ENCODE data around the gene PGGHG. TPM values are rescaled to one million over a fixed set of nuclear protein-coding genes. Genes with fewer than 3 reads are reported as not detected.
"Not testable (repeated sequence)": the region's sequence is repeated elsewhere in the genome, so short reads cannot be mapped to it uniquely, and the experiment has no call there.

PGGHG gene
- total and polyA plus RNA-seq, 4 donors = 3.9 to 15.9 (median 6.2) TPM

- Histone ChIP-seq H3K9me3 (ENCODE audit: control insufficient read depth, insufficient read depth, low read length) (no peaks in the 10 kb centered on the region), H3K27me3 (ENCODE audit: control insufficient read depth, insufficient read depth, low read length) (peaks cover 3% of the 10 kb centered on the region), H3K27ac (ENCODE audit: low read depth, low read length) (no peak overlapping the region), H3K36me3 (ENCODE audit: control insufficient read depth, insufficient read depth, low read length) (no peaks in the 10 kb centered on the region), H3K4me1 (ENCODE audit: control insufficient read depth, insufficient read depth, low read length) (no peaks in the 10 kb centered on the region), H3K4me3 (ENCODE audit: low read depth, low read length) (no peak overlapping the region)
- DNase-seq (ENCODE audit: low read depth in 4 of 6, low spot score in 6 of 6) = no peak
- 69% methylated on average over 14 of the region's 18 CpGs for WGBS (ENCODE audit: insufficient coverage)
These were observed 21.4 kb upstream of the PGGHG start for GRCh38 chr11:267491-267994.

GRCh38 chr11:268716-269145 lies 20.2 kb upstream of the PGGHG start:
- not testable (repeated sequence) for DNase-seq (ENCODE audit: low read depth in 4 of 6, low spot score in 6 of 6); H3K4me3 ChIP-seq (ENCODE audit: low read depth, low read length); H3K36me3 ChIP-seq (ENCODE audit: control insufficient read depth, insufficient read depth, low read length); H3K9me3 ChIP-seq (ENCODE audit: control insufficient read depth, insufficient read depth, low read length); H3K27ac ChIP-seq (ENCODE audit: low read depth, low read length); H3K4me1 ChIP-seq (ENCODE audit: control insufficient read depth, insufficient read depth, low read length); H3K27me3 ChIP-seq (ENCODE audit: control insufficient read depth, insufficient read depth, low read length)
- WGBS (ENCODE audit: insufficient coverage) = 66% methylated on average over 6 of the region's 16 CpGs

- no peaks in the 10 kb centered on the region for H3K9me3 ChIP-seq (ENCODE audit: control insufficient read depth, insufficient read depth, low read length)
- 65% methylated on average over 16 of the region's 21 CpGs for WGBS (ENCODE audit: insufficient coverage)
- no peak for DNase-seq (ENCODE audit: low read depth in 4 of 6, low spot score in 6 of 6)
- no peaks in the 10 kb centered on the region for H3K36me3 ChIP-seq (ENCODE audit: control insufficient read depth, insufficient read depth, low read length)
- H3K27ac ChIP-seq (ENCODE audit: low read depth, low read length) = no peak overlapping the region
- no peak overlapping the region for H3K4me3 ChIP-seq (ENCODE audit: low read depth, low read length)
- peaks cover 3% of the 10 kb centered on the region for H3K27me3 ChIP-seq (ENCODE audit: control insufficient read depth, insufficient read depth, low read length)
- H3K4me1 ChIP-seq (ENCODE audit: control insufficient read depth, insufficient read depth, low read length) = no peaks in the 10 kb centered on the region
These were observed 19.6 kb upstream of the PGGHG start for GRCh38 chr11:269146-269890.

- H3K27me3 ChIP-seq (ENCODE audit: control insufficient read depth, insufficient read depth, low read length) = peaks cover 5% of the 10 kb centered on the region
- no peaks in the 10 kb centered on the region for H3K36me3 ChIP-seq (ENCODE audit: control insufficient read depth, insufficient read depth, low read length)
- 70% methylated on average over 16 of the region's 18 CpGs for WGBS (ENCODE audit: insufficient coverage)
- DNase-seq (ENCODE audit: low read depth in 4 of 6, low spot score in 6 of 6) = no peak
- H3K9me3 ChIP-seq (ENCODE audit: control insufficient read depth, insufficient read depth, low read length) = no peaks in the 10 kb centered on the region
- H3K4me1 ChIP-seq (ENCODE audit: control insufficient read depth, insufficient read depth, low read length) = no peaks in the 10 kb centered on the region
- no peak overlapping the region for H3K4me3 ChIP-seq (ENCODE audit: low read depth, low read length)
- H3K27ac ChIP-seq (ENCODE audit: low read depth, low read length) = no peak overlapping the region
These were observed 18.2 kb upstream of the PGGHG start for GRCh38 chr11:270451-271318.

- Histone ChIP-seq H3K4me1 (ENCODE audit: control insufficient read depth, insufficient read depth, low read length) (no peaks in the 10 kb centered on the region), H3K27ac (ENCODE audit: low read depth, low read length) (no peak overlapping the region), H3K9me3 (ENCODE audit: control insufficient read depth, insufficient read depth, low read length) (no peaks in the 10 kb centered on the region), H3K36me3 (ENCODE audit: control insufficient read depth, insufficient read depth, low read length) (no peaks in the 10 kb centered on the region), H3K27me3 (ENCODE audit: control insufficient read depth, insufficient read depth, low read length) (peaks cover 5% of the 10 kb centered on the region), H3K4me3 (ENCODE audit: low read depth, low read length) (no peak overlapping the region)
- no peak for DNase-seq (ENCODE audit: low read depth in 4 of 6, low spot score in 6 of 6)
- 81% methylated on average over 8 of the region's 8 CpGs for WGBS (ENCODE audit: insufficient coverage)
These were observed 17.6 kb upstream of the PGGHG start for GRCh38 chr11:271319-271715.

- Histone ChIP-seq H3K9me3 (ENCODE audit: control insufficient read depth, insufficient read depth, low read length) (no peaks in the 10 kb centered on the region), H3K4me1 (ENCODE audit: control insufficient read depth, insufficient read depth, low read length) (no peaks in the 10 kb centered on the region), H3K27ac (ENCODE audit: low read depth, low read length) (no peak overlapping the region), H3K36me3 (ENCODE audit: control insufficient read depth, insufficient read depth, low read length) (no peaks in the 10 kb centered on the region), H3K27me3 (ENCODE audit: control insufficient read depth, insufficient read depth, low read length) (peaks cover 5% of the 10 kb centered on the region), H3K4me3 (ENCODE audit: low read depth, low read length) (no peak overlapping the region)
- no peak for DNase-seq (ENCODE audit: low read depth in 4 of 6, low spot score in 6 of 6)
- 86% methylated on average over 20 of the region's 22 CpGs for WGBS (ENCODE audit: insufficient coverage)
These were observed 16.6 kb upstream of the PGGHG start for GRCh38 chr11:272195-272930.

- Histone ChIP-seq H3K4me3 (ENCODE audit: low read depth, low read length) (no peak overlapping the region), H3K27ac (ENCODE audit: low read depth, low read length) (no peak overlapping the region), H3K4me1 (ENCODE audit: control insufficient read depth, insufficient read depth, low read length) (no peaks in the 10 kb centered on the region), H3K9me3 (ENCODE audit: control insufficient read depth, insufficient read depth, low read length) (no peaks in the 10 kb centered on the region), H3K27me3 (ENCODE audit: control insufficient read depth, insufficient read depth, low read length) (peaks cover 10% of the 10 kb centered on the region), H3K36me3 (ENCODE audit: control insufficient read depth, insufficient read depth, low read length) (no peaks in the 10 kb centered on the region)
- no peak for DNase-seq (ENCODE audit: low read depth in 4 of 6, low spot score in 6 of 6)
- 91% methylated on average over 6 of the region's 6 CpGs for WGBS (ENCODE audit: insufficient coverage)
These were observed 16.1 kb upstream of the PGGHG start for GRCh38 chr11:272931-273198.

GRCh38 chr11:276219-276618 lies 12.7 kb upstream of the PGGHG start:
- no peak overlapping the region for H3K27ac ChIP-seq (ENCODE audit: low read depth, low read length)
- no peak overlapping the region for H3K4me3 ChIP-seq (ENCODE audit: low read depth, low read length)
- peaks cover 38% of the 10 kb centered on the region for H3K27me3 ChIP-seq (ENCODE audit: control insufficient read depth, insufficient read depth, low read length)
- peaks cover 12% of the 10 kb centered on the region for H3K4me1 ChIP-seq (ENCODE audit: control insufficient read depth, insufficient read depth, low read length)
- no peaks in the 10 kb centered on the region for H3K36me3 ChIP-seq (ENCODE audit: control insufficient read depth, insufficient read depth, low read length)
- H3K9me3 ChIP-seq (ENCODE audit: control insufficient read depth, insufficient read depth, low read length) = no peaks in the 10 kb centered on the region
- DNase-seq (ENCODE audit: low read depth in 4 of 6, low spot score in 6 of 6) = no peak

GRCh38 chr11:278001-278951 lies 10.7 kb upstream of the PGGHG start, which contains the start of gene NLRP6:
TSS of gene NLRP6 (plus strand) at chr11:278407. CDS start at chr11:278570, 163 bp downstream.
- no peak for DNase-seq (ENCODE audit: low read depth in 4 of 6, low spot score in 6 of 6)
- no peak within 1 kb of the TSS for H3K4me3 ChIP-seq (ENCODE audit: low read depth, low read length)

More at GRCh38 chr11:278001-278951, 10.7 kb upstream of the PGGHG start, which contains the start of gene NLRP6:
- Histone ChIP-seq H3K9me3 (ENCODE audit: control insufficient read depth, insufficient read depth, low read length) (no peaks in the 10 kb centered on the region), H3K27ac (ENCODE audit: low read depth, low read length) (no peak within 1 kb of the TSS), H3K36me3 (ENCODE audit: control insufficient read depth, insufficient read depth, low read length) (no peaks in the 10 kb centered on the region), H3K27me3 (ENCODE audit: control insufficient read depth, insufficient read depth, low read length) (peaks cover 56% of the 10 kb centered on the region), H3K4me1 (ENCODE audit: control insufficient read depth, insufficient read depth, low read length) (peaks cover 15% of the 10 kb centered on the region)
- 74% methylated on average over 20 of the region's 21 CpGs for WGBS (ENCODE audit: insufficient coverage)

Measured in spinal cord (tissue), 10 donors.